Measurements from ENCODE around the gene AQR. TPM values are rescaled to one million over a fixed set of nuclear protein-coding genes. Genes with fewer than 3 reads are reported as not detected.
A peak's percentile ranks its signal among the peaks of the same experiment; 100 is the strongest.

Gene AQR
- total RNA-seq, 1 donor from 2014 or later, result 28.5 TPM

DNA sequence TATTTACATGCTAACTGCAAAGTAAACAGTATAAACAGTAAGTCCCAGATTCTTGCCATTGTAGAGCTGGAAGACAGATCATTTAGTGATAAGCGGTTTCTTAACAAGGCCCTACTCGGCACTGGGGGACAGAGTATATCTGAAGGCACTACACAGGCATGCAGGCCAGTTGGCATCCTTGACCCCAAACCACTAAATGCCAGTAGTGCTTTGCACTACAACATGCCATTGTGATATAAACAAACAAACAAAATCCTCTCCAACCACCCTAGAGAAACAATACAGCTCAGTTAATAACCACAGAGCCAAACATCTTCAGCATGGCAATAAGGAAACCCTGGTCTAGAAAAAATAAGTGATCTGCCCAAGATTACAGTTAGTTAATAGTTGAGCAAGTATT, 5.3 kb downstream of the AQR start:
- no peak overlapping the region for H3K27ac Mint-ChIP-seq (ENCODE audit: unreplicated experiment)
- H3K4me3 Mint-ChIP-seq (ENCODE audit: unreplicated experiment), result no peak overlapping the region
- H3K4me1 Mint-ChIP-seq (ENCODE audit: unreplicated experiment), result peaks cover 24% of the 10 kb centered on the region
- DNase-seq (ENCODE audit: extremely low spot score, unreplicated experiment), result no peak
- H3K36me3 Mint-ChIP-seq (ENCODE audit: unreplicated experiment), result peaks cover 21% of the 10 kb centered on the region
- TF ChIP-seq, protein P1, sequence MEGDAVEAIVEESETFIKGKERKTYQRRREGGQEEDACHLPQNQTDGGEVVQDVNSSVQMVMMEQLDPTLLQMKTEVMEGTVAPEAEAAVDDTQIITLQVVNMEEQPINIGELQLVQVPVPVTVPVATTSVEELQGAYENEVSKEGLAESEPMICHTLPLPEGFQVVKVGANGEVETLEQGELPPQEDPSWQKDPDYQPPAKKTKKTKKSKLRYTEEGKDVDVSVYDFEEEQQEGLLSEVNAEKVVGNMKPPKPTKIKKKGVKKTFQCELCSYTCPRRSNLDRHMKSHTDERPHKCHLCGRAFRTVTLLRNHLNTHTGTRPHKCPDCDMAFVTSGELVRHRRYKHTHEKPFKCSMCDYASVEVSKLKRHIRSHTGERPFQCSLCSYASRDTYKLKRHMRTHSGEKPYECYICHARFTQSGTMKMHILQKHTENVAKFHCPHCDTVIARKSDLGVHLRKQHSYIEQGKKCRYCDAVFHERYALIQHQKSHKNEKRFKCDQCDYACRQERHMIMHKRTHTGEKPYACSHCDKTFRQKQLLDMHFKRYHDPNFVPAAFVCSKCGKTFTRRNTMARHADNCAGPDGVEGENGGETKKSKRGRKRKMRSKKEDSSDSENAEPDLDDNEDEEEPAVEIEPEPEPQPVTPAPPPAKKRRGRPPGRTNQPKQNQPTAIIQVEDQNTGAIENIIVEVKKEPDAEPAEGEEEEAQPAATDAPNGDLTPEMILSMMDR (IDR thresholded peaks at IDR 0.05), result no peak
- no peaks in the 10 kb centered on the region for H3K9me3 Mint-ChIP-seq (ENCODE audit: unreplicated experiment)
- no peaks in the 10 kb centered on the region for H3K27me3 Mint-ChIP-seq (ENCODE audit: unreplicated experiment)

DNA sequence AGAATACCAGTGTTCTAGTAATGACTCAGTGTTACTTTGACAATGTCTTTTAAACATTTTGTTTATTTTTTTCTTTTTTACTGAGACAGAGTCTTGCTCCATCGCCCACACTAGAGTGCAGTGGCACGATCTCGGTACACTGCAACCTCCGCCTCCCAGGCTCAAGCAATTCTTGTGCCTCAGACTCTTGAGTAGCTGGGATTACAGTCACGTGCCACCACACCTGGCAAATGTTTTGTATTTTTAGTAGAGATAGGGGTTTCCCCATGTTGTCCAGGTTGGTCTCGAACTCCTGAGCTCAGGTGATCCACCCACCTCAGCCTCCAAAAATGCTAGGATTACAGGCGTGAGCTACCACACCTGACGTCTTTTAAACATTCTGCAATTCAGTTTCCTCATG, 15.7 kb downstream of the AQR start:
- no peak for DNase-seq (ENCODE audit: extremely low spot score, unreplicated experiment)
- H3K36me3 Mint-ChIP-seq (ENCODE audit: unreplicated experiment), result peaks cover 15% of the 10 kb centered on the region
- H3K4me1 Mint-ChIP-seq (ENCODE audit: unreplicated experiment), result peaks cover 17% of the 10 kb centered on the region
- TF ChIP-seq, protein P1 (IDR thresholded peaks at IDR 0.05), result no peak
- no peak overlapping the region for H3K27ac Mint-ChIP-seq (ENCODE audit: unreplicated experiment)
- H3K27me3 Mint-ChIP-seq (ENCODE audit: unreplicated experiment), result no peaks in the 10 kb centered on the region
- peaks cover 4% of the 10 kb centered on the region for H3K9me3 Mint-ChIP-seq (ENCODE audit: unreplicated experiment)
- H3K4me3 Mint-ChIP-seq (ENCODE audit: unreplicated experiment), result no peak overlapping the region

DNA sequence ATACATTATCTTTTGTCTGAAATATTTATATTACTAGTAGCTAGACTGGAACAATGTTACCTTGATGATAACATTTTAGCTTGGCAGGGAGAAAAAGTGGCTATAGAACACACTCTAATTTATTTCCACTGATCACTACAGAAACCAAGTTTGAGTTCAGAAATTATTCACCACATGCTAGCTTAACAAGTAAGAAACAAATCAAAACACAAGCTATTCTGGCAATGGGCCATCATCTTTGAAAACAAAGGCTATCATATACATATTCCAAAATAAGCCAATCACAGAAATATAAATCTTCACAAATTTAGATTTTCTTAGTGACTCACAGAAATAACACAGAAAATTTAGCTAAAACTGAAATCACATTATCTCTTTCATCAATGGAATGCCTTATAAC, 17.1 kb downstream of the AQR start:
- Mint-ChIP-seq H3K36me3 (ENCODE audit: unreplicated experiment) (peaks cover 19% of the 10 kb centered on the region), H3K4me3 (ENCODE audit: unreplicated experiment) (no peak overlapping the region), H3K9me3 (ENCODE audit: unreplicated experiment) (peaks cover 4% of the 10 kb centered on the region), H3K4me1 (ENCODE audit: unreplicated experiment) (peaks cover 17% of the 10 kb centered on the region), H3K27ac (ENCODE audit: unreplicated experiment) (peak overlapping the region; percentile 67), H3K27me3 (ENCODE audit: unreplicated experiment) (no peaks in the 10 kb centered on the region)
- DNase-seq (ENCODE audit: extremely low spot score, unreplicated experiment), result no peak
- TF ChIP-seq, protein P1 (IDR thresholded peaks at IDR 0.05), result no peak

DNA sequence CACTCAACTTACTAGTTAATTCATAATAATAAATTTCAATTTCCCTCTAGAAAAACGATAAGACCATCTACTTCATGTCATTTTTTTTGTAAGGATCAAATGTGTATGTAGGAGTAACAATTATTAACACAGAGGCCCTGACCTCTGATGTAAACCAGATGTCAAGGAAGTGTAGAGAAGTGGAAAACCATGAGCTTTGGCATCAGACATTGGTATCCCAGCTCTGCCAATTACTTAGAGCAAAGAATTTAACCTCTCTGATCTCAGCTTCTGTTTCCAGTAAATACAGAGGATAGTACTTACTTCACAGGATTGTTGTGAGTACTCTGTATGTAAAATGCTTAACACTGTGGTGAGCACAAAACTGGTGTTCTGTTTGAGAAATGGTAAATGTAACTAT, 17.5 kb downstream of the AQR start:
- Mint-ChIP-seq H3K27ac (ENCODE audit: unreplicated experiment) (peak overlapping the region; percentile 67), H3K9me3 (ENCODE audit: unreplicated experiment) (peaks cover 4% of the 10 kb centered on the region), H3K4me3 (ENCODE audit: unreplicated experiment) (no peak overlapping the region), H3K36me3 (ENCODE audit: unreplicated experiment) (peaks cover 20% of the 10 kb centered on the region), H3K27me3 (ENCODE audit: unreplicated experiment) (no peaks in the 10 kb centered on the region), H3K4me1 (ENCODE audit: unreplicated experiment) (peaks cover 17% of the 10 kb centered on the region)
- TF ChIP-seq, protein P1 (IDR thresholded peaks at IDR 0.05), result no peak
- DNase-seq (ENCODE audit: extremely low spot score, unreplicated experiment), result no peak

DNA sequence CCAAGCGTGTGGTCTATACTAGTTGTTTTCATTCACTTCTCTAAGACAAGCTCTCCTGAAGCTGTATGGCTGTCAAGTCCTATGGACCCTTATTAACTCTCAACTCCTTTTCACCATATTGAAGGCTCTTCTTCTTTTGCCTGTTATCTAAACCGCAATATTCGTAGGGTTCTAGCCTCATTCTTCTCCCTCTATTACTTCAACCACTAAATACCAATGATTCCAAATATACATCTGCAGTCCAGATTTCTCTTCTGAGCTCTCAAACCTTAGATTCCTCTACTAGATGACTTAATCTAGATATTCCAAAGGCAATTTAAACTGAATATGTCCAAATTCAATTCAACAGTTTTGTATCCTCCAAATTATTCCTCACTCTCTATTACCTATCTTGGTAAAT, 24.6 kb downstream of the AQR start:
- H3K27ac Mint-ChIP-seq (ENCODE audit: unreplicated experiment), result no peak overlapping the region
- no peaks in the 10 kb centered on the region for H3K9me3 Mint-ChIP-seq (ENCODE audit: unreplicated experiment)
- H3K4me1 Mint-ChIP-seq (ENCODE audit: unreplicated experiment), result peaks cover 3% of the 10 kb centered on the region
- H3K27me3 Mint-ChIP-seq (ENCODE audit: unreplicated experiment), result no peaks in the 10 kb centered on the region
- no peak for DNase-seq (ENCODE audit: extremely low spot score, unreplicated experiment)
- H3K36me3 Mint-ChIP-seq (ENCODE audit: unreplicated experiment), result peaks cover 19% of the 10 kb centered on the region
- TF ChIP-seq, protein P1 (IDR thresholded peaks at IDR 0.05), result no peak
- H3K4me3 Mint-ChIP-seq (ENCODE audit: unreplicated experiment), result no peak overlapping the region

Data from osteocyte (in vitro differentiated cells).